NAMALWA (cell line): Measurements from ENCODE around the gene KLHL29.

ENCODE experiments used
- DNase-seq: peaks from one replicate; pipeline ENCODE4 v3.0.0-alpha.2; 2015; ENCODE audit warnings: low spot score

KLHL29 gene

GRCh38 chr2:23632831-23633395 is 247.9 kb downstream of the KLHL29 start:
- no peak for DNase-seq

GRCh38 chr2:23633966-23634365 is 249.0 kb downstream of the KLHL29 start:
- DNase-seq, result no peak

GRCh38 chr2:23635442-23636340 is 250.7 kb downstream of the KLHL29 start:
- DNase-seq, result no peak

DNA sequence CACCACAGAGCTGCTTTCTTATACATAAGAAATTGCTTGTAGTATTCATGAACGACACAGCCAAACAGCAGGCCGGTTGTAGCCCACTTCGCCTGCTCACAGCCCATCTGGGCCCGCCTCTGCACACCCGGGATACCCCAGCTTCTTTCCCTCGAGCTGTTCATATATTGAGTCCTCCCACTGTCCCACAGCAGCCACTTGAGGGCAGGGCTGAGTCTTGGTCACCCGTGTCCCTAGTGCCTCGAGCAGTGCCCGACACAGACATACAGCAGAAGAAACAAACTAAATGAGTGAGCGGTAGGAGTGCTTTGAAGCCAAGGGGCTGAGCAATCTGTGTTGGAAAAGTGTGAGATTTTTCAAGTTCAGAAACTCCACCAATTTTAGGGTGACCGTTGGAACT is 251.4 kb downstream of the KLHL29 start:
- DNase-seq, result peak; percentile 11

DNA sequence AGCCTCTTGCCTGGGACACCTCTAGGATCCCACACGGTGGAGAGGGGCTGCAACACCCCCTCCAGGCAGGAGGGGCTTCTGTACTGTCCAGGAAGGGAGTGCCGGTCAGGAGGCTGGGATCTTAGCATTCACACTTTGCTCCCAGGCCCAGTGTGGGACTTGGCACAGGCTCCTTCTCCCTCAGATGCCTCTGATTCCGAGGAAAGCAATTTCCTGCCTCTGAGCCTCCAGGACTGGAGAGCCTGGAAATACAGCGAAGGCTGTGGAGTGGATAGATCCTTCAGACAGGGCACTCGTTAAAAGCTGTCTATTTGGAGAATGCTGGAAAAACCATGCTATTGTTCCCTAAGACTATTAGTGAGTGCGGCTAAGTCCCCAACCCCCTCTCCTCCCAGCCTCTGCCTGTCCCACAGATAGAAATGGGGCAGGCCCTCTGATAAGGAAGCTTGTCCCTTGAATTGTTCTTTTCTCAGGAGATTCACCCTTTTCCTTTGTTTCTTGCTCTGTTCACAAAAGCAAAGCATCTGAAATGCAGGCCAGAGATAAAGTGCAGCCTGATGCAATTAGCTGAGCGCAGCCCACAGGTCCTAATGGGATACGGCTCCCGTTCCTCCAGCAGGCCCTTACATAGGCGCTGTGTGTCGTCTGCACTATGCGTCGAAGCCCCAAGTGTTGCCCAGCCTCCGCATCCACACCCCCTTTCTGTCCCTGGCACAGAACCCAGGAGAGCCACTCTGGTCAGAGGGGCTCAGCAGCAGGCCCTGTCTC is 252.2 kb downstream of the KLHL29 start:
- DNase-seq, result no peak

GRCh38 chr2:23639406-23639982 is 254.5 kb downstream of the KLHL29 start:
- DNase-seq, result no peak

DNA sequence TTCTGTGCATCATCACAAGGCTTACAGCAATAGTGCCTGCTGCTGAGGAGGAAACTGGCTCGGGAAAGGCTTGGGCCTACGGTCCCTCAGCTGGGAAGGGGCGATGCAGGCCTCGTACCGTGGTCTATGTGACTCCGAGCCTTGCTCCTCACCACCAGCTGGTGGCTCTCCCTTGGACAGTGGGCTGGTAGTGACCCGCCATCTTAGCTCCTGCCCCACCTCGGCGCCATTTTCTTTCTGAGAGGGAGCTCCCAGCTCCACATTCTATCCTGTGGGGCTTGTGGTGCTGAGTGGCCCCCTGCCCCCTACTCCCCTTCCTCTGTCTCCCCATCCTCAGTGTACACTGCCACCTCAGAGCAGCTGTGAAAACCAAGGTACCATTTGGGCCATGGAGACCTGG is 255.7 kb downstream of the KLHL29 start:
- no peak for DNase-seq

DNA sequence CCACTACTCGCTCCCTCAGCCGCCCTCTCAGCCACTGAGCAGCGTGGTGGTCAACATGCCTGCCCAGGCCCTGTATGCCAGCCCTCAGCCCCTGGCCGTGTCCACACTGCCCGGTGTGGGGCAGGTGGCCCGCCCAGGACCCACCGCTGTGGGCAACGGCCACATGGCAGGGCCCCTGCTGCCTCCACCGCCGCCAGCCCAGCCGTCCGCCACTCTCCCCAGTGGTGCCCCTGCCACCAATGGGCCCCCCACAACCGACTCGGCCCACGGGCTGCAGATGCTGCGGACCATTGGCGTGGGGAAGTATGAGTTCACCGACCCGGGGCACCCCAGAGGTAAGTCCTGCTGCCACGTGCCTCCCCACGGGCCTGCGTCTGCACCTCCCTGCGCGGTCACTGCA is 257.5 kb downstream of the KLHL29 start:
- DNase-seq, result no peak

GRCh38 chr2:23645230-23645808 is 260.3 kb downstream of the KLHL29 start:
- DNase-seq, result no peak

DNA sequence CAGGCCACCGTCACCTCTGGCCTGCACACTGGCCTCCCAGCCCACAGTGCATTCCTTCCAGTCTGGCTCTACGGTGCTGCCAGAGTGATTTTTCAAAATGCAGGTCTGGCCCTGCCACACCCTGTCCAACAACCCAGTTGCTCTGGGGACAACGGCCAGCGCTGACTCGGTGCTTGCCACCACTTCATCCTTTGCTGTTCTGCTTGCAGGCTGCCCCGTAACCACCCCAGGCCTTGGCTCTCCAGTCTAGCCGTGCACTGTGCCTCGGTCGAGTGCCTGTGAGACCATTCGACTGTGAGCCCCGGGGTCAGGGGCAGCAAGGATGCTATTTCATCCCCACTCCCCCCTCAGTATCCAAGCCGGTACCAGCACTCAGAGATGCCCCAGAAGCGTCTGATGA is 262.6 kb downstream of the KLHL29 start:
- no peak for DNase-seq

GRCh38 chr2:23649303-23649702 is 264.3 kb downstream of the KLHL29 start:
- DNase-seq, result no peak

DNA sequence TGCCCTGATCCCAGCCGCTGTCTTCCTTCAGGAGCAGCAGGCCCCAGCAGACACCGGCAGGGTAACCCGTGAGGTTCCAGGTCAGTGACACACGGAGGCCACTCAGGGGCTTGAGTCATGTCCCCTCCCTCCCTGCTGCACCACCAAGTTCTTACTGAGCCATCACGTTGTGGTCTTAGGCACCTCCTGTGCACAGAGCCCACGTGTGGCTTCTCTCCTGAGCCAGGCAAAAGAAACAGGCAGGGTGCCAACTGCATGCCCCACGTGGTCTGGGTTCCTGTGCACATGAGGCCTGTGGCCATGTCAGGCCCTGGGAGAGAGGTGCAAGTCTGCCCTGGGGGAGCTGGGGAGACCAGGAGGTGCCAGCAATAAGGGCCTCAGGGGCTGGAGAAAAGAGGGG is 264.8 kb downstream of the KLHL29 start:
- no peak for DNase-seq

DNA sequence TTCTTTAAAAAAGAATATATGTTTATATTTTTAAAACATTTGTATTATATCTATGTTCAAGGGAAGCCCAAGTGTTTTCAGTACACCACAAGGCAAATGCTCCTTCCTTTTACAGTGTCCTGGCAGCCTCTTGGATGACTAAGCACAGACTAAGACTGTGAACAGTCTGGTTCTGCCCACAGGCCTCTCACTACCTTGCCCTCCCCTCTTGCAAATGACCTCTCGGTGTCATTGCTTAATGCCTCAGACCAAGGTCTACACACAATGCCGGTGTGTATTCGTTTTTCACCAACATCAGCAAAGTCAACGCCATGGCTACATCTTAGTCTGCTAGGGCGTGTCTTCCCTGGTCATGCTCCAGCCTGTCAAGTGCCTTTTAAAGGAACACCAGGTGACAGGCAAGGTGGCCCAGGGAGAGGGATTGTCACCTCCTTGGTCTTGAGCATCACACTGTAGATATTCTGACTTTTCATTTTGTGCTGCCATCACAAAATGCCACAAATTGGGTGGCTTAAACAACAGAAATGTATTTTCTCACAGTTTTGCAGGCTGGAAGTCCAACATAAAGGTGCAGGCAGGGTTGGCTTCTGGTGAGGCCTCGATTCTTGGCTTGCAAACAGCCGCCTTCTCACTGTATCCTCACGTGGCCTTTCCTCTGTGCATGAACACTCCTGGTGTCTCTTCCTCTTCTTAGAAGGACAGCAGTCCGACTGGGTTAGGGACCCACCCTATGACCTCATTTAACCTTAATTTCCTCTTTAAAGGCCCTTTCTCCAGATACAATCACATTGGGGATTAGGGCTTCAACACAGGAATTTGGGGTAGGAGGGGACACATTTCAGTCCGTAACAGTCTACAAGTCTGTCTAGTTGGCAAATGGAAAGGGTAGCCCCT is 266.5 kb downstream of the KLHL29 start:
- DNase-seq, result no peak

GRCh38 chr2:23653326-23653725 is 268.3 kb downstream of the KLHL29 start:
- no peak for DNase-seq

GRCh38 chr2:23654756-23655155 is 269.8 kb downstream of the KLHL29 start:
- no peak for DNase-seq

DNA sequence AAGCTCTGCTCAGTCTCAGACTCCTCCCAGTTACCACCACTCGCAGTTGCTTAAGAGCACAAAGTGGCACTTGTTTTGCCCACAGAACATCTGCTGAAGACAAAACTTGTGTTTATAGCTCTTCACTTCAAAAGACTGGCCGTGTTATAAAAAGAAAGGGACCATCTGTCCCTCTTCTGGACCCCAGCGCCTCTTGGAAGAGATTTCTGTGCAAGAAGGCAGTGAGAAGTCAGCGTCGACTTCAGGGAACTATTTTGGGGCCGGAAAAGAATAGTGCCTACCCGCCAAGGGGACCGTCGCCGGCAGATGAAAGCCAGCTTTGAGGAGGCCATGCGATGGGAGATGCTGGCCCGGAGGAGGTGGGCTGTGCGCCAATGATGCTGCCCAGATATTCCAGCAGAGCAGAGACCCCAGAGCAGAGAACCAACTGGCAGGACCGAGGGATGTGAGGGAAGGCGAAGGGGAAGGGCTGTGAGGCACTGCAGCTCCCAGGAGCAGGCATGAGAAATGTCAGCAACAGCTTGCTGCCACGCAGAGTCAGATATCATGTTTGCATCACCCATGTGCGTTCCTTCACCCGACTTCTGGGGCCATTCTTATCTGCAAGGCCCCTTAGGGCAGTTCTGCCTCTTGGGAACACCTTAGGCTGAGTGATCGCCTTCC is 271.1 kb downstream of the KLHL29 start:
- DNase-seq, result no peak

GRCh38 chr2:23656597-23656973 is 271.6 kb downstream of the KLHL29 start:
- DNase-seq, result no peak

DNA sequence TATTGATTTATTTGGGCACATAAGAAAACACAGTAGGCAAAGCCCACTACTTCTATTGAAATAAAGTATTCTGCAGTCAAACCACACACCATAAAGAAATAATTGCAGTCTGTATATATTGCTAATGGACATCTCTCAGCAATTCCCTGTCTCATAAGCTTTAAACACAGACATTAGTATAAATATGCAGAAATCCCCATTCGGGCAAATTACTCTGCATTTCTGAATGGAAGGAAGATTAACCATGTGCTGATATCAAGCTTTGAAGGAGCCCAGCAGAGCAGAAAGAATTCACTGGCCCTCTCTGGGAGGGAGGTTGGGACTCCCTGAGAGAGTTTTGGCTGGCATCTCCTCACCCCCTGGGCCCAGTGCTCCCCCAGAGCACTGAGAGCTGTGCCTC is 272.4 kb downstream of the KLHL29 start:
- DNase-seq, result no peak

DNA sequence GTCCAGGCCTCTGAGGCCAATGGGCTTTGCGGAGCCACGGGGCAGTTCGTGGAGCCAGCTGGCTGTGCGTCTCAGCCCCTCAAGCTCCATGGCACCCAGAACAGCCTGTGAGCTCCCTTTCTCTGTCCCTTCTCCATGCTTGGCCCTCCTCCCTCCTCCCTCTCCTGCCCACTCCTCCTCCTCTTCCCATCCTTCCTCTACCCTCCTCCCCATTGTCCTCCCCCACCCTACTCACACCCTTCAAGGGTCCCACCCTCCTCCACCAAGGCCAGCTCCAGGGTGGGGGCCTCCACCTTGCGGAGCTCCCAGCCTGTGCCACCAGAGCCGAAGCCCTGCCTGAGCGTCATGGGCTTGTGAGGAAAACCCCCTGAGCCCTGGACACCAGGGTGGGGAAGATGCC is 273.0 kb downstream of the KLHL29 start:
- DNase-seq, result no peak

DNA sequence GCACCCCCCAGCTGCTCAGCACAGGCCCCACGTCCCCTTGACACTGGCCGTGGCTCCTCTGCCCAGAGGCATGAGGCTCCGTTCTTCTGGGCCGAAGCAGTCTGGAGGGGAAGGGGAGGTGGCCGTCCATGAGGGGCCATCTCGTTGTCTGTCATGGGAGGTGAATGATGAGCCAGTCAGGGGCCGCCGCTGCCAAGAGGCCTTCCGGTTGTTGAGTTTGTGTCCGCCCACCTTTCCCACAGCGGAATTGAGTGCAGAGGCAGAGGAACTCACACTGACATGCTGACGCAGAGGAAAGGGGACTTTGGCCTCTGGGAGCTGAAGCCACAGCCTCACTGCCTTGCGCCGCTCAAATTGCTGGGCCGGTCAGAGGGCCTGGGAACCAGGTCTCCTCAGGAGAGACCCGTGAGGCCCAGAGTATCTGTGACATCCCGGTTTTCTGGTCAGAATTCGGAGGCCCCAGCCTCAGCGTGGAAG is 273.5 kb downstream of the KLHL29 start:
- DNase-seq, result no peak

- DNase-seq, result no peak
Measured at GRCh38 chr2:23659328-23659727, 274.3 kb downstream of the KLHL29 start.
